HCT116 (cell line): ENCODE results near the gene KCNQ4. TPM values are rescaled to one million over a fixed set of nuclear protein-coding genes. Genes with fewer than 3 reads are reported as not detected.

ENCODE experiments used
- ATAC-seq: fragments of 200-7000 bp; cut with Tn5 transposase; 2 replicates; pipeline ENCODE4 v1.9.1; 2020; ENCODE audit warnings: mild to moderate bottlenecking, moderate library complexity
- BruUV-seq: library from RNA; stranded (reverse); fragments of 400-500 nt; replicated peaks from 2 replicates; lab custom pipeline; 2021; lab: Mats Ljungman, UMichigan
- CTCF ChIA-PET: fragments of 300-600 bp; sonication (Branson Sonifier 250); formaldehyde crosslinking; loops from one replicate; lab custom pipeline; 2021; ENCODE audit warnings: antibody characterized with exemption; lab: Charles Lee
- POLR2A ChIA-PET: fragments of 300-600, 350-600 bp; sonication (Branson Sonifier 250); formaldehyde crosslinking; loops from one replicate; lab custom pipeline; 2021; ENCODE audit warnings: antibody characterized with exemption; lab: Charles Lee
- RAD21 ChIA-PET, 2 experiments: fragments of 300-600 bp; sonication (Branson Sonifier 250); formaldehyde crosslinking; loops; one replicate each; lab custom pipeline; 2023; ENCODE audit warnings: low total read pairs in 2 of 2; ENCODE audit not compliant: uncharacterized antibody in 2 of 2, unreplicated experiment in 2 of 2, low non-redundant PET in 1 of 2; lab: Charles Lee
- DNase-seq: peaks from one replicate; pipeline ENCODE4 v3.0.0-alpha.2; 2010; ENCODE audit warnings: low read depth, low spot score
- H2AFZ ChIP-seq: fragments of 200-600 bp; shearing (Covaris generic), sonication (generic); 2 replicates; pipeline ENCODE4 v1.6.1; 2017; ENCODE audit warnings: low read depth, mixed run types, mixed read lengths, antibody characterized with exemption, low read length; ENCODE audit not compliant: poor library complexity, severe bottlenecking
- H3K27ac ChIP-seq: 2 replicates; pipeline ENCODE4 v1.5.1; 2012; ENCODE audit warnings: low read depth, low read length
- H3K27me3 ChIP-seq: fragments of 200-600 bp; sonication (generic); 2 replicates; pipeline ENCODE4 v1.6.1; 2016; ENCODE audit warnings: mixed run types, low read length, mixed read lengths; ENCODE audit not compliant: insufficient read depth
- H3K36me3 ChIP-seq, 2 experiments: fragments of 200-500 bp in 1 of 2; fragments of 200-600 bp in 1 of 2; sonication (Bioruptor generic) in 1 of 2; sonication (generic) in 1 of 2; 2 replicates each; pipeline versions ENCODE4 v1.5.1 to v1.6.1; 2014 to 2016; ENCODE audit warnings: low read length in 2 of 2, inconsistent platforms in 1 of 2, mixed read lengths in 1 of 2, mixed run types in 1 of 2; ENCODE audit not compliant: insufficient read depth in 2 of 2, control insufficient read depth in 1 of 2
- H3K4me1 ChIP-seq, 2 experiments: fragments of 200-600 bp in 1 of 2; sonication (generic) in 1 of 2; 2 replicates each; pipeline versions ENCODE4 v1.5.1 to v1.6.1; 2012 to 2017; ENCODE audit warnings: low read length in 2 of 2, inconsistent platforms in 1 of 2, mild to moderate bottlenecking in 1 of 2, mixed read lengths in 1 of 2, mixed run types in 1 of 2, moderate library complexity in 1 of 2; ENCODE audit not compliant: insufficient read depth in 2 of 2, control insufficient read depth in 1 of 2
- H3K4me2 ChIP-seq: fragments of 200-600 bp; sonication (generic); 2 replicates; pipeline ENCODE4 v1.6.1; 2017; ENCODE audit warnings: mixed run types, low read length, mixed read lengths
- H3K4me3 ChIP-seq, 2 experiments: fragments of 200-600 bp in 1 of 2; sonication (generic) in 1 of 2; replicated peaks in 1 of 2; 2 replicates each; pipeline ENCODE4 v1.5.1; 2011 to 2016; ENCODE audit warnings: low read length in 2 of 2, control low read depth in 1 of 2, low read depth in 1 of 2, mild to moderate bottlenecking in 1 of 2, mixed read lengths in 1 of 2, mixed run types in 1 of 2
- H3K79me2 ChIP-seq: fragments of 200-600 bp; sonication (generic); 2 replicates; pipeline ENCODE4 v1.6.1; 2017; ENCODE audit warnings: mild to moderate bottlenecking, mixed run types, low read length, moderate library complexity, mixed read lengths; ENCODE audit not compliant: insufficient read depth
- H3K9ac ChIP-seq: fragments of 200-600 bp; sonication (generic); 2 replicates; pipeline ENCODE4 v1.6.1; 2016; ENCODE audit warnings: low read length, mixed read lengths
- H3K9me2 ChIP-seq: fragments of 200-600 bp; sonication (generic), shearing (Covaris generic); 2 replicates; pipeline ENCODE4 v1.6.1; 2017; ENCODE audit warnings: mixed run types, mild to moderate bottlenecking, moderate library complexity; ENCODE audit not compliant: insufficient read depth
- H3K9me3 ChIP-seq, 2 experiments: fragments of 200-500 bp in 1 of 2; fragments of 200-600 bp in 1 of 2; sonication (Bioruptor generic) in 1 of 2; sonication (generic) in 1 of 2; 2 replicates each; pipeline ENCODE4 v1.6.1; 2014 to 2017; ENCODE audit warnings: low read length in 2 of 2, mixed read lengths in 2 of 2, inconsistent platforms in 1 of 2, low read depth in 1 of 2, mild to moderate bottlenecking in 1 of 2, mixed run types in 1 of 2, moderate library complexity in 1 of 2; ENCODE audit not compliant: control insufficient read depth in 1 of 2, insufficient read depth in 1 of 2
- H4K20me1 ChIP-seq: fragments of 200-600 bp; sonication (generic), shearing (Covaris generic); 2 replicates; pipeline ENCODE4 v1.6.1; 2017; ENCODE audit warnings: mixed run types, mild to moderate bottlenecking, moderate library complexity; ENCODE audit not compliant: insufficient read depth
- RAD21 ChIP-seq: IDR thresholded peaks from 2 replicates; pipeline ENCODE4 v1.6.1; 2012; ENCODE audit warnings: low read depth, mild to moderate bottlenecking
- SIN3A ChIP-seq: IDR thresholded peaks from 2 replicates; pipeline ENCODE4 v1.6.1; 2012; ENCODE audit warnings: low read depth
- ZBTB33 ChIP-seq: IDR thresholded peaks from 2 replicates; pipeline ENCODE4 v1.6.1; 2011; ENCODE audit warnings: mild to moderate bottlenecking, low read length, moderate library complexity; ENCODE audit not compliant: insufficient replicate concordance; ENCODE audit errors: extremely low read depth
- ZNF274 ChIP-seq: fragments of 200-500 bp; sonication (Bioruptor generic); IDR thresholded peaks from 2 replicates; pipeline ENCODE4 v1.6.1; 2014; ENCODE audit warnings: mild to moderate bottlenecking, low read depth, low read length, inconsistent platforms
- intact Hi-C: fragments of 100-400 bp; cut with micrococcal nuclease; formaldehyde crosslinking; loops from 2 replicates; pipeline ENCODE4 v1.10.0; 2022
- total RNA-seq: library from RNA; stranded (reverse); gene quantifications from one replicate; pipeline ENCODE4 v1.2.1, GENCODE V29; 2021; ENCODE audit not compliant: unreplicated experiment
- TF ChIP-seq, protein P1 (sequence below): IDR thresholded peaks from 2 replicates; pipeline ENCODE4 v1.6.1; 2012; ENCODE audit warnings: low read depth
- TF ChIP-seq, protein P2 (sequence below): IDR thresholded peaks from 2 replicates; pipeline ENCODE4 v1.6.1; 2012
- TF ChIP-seq, protein P3 (sequence below): IDR thresholded peaks from 2 replicates; pipeline ENCODE4 v1.6.1; 2012

Gene KCNQ4
- total RNA-seq, 1 experiment from 2014 or later: 4.1 TPM

DNA sequence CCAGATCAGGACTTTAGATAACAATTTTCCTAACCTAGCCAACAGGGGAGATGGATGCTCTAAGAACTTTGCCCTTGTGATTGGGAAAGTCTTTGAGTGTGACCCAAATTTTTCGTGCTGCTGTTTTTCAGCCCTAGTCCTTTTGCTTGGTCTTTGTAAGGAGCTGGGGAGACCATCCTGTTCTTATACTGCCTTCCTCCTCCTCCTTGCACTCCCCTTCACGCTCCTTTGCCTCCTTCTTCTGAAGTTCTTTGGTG, 5.7 kb downstream of the KCNQ4 start:
- no peaks in the 10 kb centered on the region for H3K9me3 ChIP-seq
- H3K4me2 ChIP-seq: no peak overlapping the region
- no peak overlapping the region for H3K27ac ChIP-seq
- BruUV-seq: no TSS peak
- ChIA-PET CTCF (no interaction called here), RAD21 (no interaction called here), POLR2A (no interaction called here)
- no peak overlapping the region for H3K4me3 ChIP-seq
- no peak for TF ChIP-seq RAD21
- TF ChIP-seq, protein P1, sequence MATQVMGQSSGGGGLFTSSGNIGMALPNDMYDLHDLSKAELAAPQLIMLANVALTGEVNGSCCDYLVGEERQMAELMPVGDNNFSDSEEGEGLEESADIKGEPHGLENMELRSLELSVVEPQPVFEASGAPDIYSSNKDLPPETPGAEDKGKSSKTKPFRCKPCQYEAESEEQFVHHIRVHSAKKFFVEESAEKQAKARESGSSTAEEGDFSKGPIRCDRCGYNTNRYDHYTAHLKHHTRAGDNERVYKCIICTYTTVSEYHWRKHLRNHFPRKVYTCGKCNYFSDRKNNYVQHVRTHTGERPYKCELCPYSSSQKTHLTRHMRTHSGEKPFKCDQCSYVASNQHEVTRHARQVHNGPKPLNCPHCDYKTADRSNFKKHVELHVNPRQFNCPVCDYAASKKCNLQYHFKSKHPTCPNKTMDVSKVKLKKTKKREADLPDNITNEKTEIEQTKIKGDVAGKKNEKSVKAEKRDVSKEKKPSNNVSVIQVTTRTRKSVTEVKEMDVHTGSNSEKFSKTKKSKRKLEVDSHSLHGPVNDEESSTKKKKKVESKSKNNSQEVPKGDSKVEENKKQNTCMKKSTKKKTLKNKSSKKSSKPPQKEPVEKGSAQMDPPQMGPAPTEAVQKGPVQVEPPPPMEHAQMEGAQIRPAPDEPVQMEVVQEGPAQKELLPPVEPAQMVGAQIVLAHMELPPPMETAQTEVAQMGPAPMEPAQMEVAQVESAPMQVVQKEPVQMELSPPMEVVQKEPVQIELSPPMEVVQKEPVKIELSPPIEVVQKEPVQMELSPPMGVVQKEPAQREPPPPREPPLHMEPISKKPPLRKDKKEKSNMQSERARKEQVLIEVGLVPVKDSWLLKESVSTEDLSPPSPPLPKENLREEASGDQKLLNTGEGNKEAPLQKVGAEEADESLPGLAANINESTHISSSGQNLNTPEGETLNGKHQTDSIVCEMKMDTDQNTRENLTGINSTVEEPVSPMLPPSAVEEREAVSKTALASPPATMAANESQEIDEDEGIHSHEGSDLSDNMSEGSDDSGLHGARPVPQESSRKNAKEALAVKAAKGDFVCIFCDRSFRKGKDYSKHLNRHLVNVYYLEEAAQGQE: no peak
- TF ChIP-seq ZBTB33: no peak
- TF ChIP-seq ZNF274: no peak
- no peak for TF ChIP-seq SIN3A
- TF ChIP-seq, protein P2, sequence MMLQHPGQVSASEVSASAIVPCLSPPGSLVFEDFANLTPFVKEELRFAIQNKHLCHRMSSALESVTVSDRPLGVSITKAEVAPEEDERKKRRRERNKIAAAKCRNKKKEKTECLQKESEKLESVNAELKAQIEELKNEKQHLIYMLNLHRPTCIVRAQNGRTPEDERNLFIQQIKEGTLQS: no peak
- TF ChIP-seq, protein P3, sequence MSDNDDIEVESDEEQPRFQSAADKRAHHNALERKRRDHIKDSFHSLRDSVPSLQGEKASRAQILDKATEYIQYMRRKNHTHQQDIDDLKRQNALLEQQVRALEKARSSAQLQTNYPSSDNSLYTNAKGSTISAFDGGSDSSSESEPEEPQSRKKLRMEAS: no peak
- H4K20me1 ChIP-seq: no peaks in the 10 kb centered on the region
- no peaks in the 10 kb centered on the region for H3K9me2 ChIP-seq
- no peak overlapping the region for H3K9ac ChIP-seq
- no peaks in the 10 kb centered on the region for H3K27me3 ChIP-seq
- no peak overlapping the region for H2AFZ ChIP-seq
- H3K36me3 ChIP-seq: no peaks in the 10 kb centered on the region
- no peak for ATAC-seq
- DNase-seq: no peak
- peaks cover 7% of the 10 kb centered on the region; the same call in 1 of the 2 replicates for H3K79me2 ChIP-seq
- intact Hi-C loops: no loop called here
- H3K4me1 ChIP-seq: peaks cover 3 to 21% of the 10 kb centered on the region in 2 experiments; a peak in 3 of 4 replicates
